NOMO-1 (cell line): ENCODE measurements around the gene CST8.
A peak's percentile ranks its signal among the peaks of the same experiment; 100 is the strongest.
"Not testable (repeated sequence)": the region's sequence is repeated elsewhere in the genome, so short reads cannot be mapped to it uniquely, and the experiment has no call there.

Experiments used
- DNase-seq, 2 experiments: peaks; one replicate each; lab custom pipeline; 2025; ENCODE audit not compliant: unreplicated experiment in 2 of 2; lab: John Stamatoyannopoulos, UW

CST8 gene, protein sequence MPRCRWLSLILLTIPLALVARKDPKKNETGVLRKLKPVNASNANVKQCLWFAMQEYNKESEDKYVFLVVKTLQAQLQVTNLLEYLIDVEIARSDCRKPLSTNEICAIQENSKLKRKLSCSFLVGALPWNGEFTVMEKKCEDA

DNA sequence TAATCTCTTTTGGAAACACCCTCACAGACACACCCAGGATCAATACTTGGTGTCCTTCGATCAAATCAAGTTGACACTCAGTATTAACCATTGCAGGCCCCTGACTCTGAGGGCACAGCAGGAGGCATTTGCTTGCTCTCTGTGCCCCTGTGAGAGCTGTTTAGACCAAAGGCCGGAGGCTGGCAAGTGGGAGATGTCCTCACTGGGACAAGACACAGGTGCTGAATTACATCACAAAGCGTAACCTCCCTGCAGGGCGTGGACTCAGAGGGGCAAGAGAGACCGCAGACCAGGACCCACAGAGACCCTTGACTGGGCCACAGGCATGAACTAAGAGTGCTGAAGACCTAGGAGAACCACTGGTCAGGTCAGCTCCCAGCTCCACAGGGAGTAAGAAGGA is at the start of gene CST8:
TSS of gene CST8 (plus strand) at position 301 of the 400 bp plus-strand sequence. CDS start 551 bp downstream, outside the sequence.
- DNase-seq: no peak

DNA sequence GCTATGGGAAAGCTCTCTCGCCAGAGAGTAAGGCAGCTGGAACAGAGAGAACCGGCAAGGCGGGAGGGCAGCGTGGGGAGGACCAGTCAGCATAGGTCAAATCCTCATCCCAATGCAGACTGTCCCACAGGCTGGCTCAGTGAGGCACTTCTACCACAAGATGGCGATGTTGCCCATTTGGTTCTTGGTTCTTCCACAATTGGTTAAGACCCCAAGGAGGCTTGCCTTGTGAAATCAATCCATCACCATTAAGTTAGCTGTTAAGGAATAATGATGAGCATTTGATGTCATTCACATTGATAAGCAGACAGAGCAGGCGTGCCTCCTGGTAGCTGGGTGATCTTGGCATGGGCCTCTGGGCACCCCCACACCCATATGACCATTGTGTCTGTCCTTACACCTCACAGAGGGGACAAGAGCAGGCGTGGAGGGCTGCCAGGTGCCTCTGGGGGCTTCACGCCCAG is 49.0 kb upstream of the CST8 start:
- peak; percentile 2 to 50 for DNase-seq

DNA sequence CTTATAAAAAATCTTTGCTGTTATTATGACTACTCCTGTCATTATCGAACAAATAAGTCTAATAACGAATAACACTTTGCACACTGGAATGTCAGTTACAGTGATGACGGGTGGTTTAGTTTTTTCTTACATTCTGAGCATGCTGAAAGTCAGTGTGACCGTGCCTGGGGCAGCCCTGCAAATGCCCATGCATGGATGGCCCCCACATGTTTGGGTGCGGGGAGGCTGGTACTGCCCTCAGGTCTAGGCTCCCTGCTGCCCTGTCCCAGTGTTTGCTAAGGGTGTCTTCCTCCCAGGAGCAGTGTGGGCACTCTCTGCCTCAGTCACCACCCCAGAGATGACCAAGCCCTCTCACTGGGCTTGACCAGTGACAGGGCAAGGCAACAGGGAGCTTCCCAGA is 48.5 kb upstream of the CST8 start:
- DNase-seq: no peak

GRCh38 chr20:23444859-23445258 is 46.1 kb upstream of the CST8 start:
- DNase-seq: no peak

GRCh38 chr20:23445596-23446217 is 45.2 kb upstream of the CST8 start:
- DNase-seq: no peak

DNA sequence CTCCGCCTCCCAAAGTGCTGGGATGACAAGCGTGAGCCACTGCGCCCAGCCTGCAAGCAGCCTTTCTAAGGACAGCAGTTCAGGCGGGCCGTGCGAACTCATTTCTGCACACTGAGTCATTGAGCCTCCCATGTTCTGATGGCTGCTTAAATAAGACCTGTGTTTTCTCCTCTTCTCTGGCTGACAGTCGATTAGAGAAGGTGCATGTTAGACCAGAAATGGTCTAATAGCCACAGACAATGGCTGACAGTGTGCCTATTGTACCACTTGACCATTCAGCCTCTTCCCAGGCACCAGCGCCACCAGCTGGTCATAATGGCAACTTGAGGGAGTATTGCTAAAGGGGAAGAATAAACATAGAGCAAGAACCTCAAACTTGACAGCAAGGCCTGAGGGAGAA is 44.4 kb upstream of the CST8 start:
- DNase-seq: peak; percentile 8 to 22

DNA sequence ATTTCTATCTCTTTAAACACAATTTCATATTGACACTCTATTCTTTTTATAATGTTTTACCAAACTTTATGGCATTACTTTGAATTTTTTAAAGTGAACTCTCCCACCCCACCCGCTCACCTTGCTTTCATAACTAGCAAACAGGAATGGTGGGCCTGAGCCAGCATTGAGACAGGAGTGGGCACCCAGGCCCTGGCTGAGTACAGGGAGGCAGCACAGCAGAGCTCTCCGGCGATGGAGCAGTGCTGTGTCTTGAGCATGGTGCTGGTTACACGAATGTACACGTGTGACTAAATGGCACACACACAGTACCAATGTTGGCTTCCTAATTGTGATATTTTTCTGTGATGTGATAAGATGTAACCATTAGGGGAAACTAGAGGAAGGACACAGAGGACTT is 42.8 kb upstream of the CST8 start:
- DNase-seq: no peak

DNA sequence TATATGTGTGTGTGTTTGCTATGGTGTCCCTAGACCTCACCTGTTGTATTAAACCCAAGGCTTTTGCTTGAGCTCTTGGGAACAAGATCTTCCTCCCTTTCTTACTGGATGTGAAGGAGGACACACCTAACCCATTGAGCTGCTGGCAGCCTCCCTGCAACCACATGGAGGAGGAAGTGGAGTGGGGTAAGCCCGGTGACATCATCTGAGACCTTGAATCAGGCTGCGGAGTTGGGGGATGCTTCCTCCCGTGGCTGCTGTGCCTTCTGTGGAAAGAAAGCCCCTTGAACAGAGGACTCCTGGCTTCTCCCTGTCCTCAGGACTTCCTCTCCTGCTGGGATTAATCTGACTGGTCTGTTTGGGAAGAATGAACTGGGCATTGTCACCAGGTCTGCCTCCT is 41.5 kb upstream of the CST8 start:
- DNase-seq: peak in 1 of 2 experiments; percentile 25

GRCh38 chr20:23450877-23451276 is 40.0 kb upstream of the CST8 start:
- no peak for DNase-seq

GRCh38 chr20:23451956-23452487 is 38.9 kb upstream of the CST8 start:
- no peak for DNase-seq

GRCh38 chr20:23452776-23453175 is 38.1 kb upstream of the CST8 start, which contains the start of gene CST11:
TSS of gene CST11 (minus strand) at chr20:23452876. CDS start at chr20:23452811, 65 bp downstream.
- no peak for DNase-seq

- DNase-seq: no peak
Measured at GRCh38 chr20:23453549-23454543, 37.1 kb upstream of the CST8 start.

GRCh38 chr20:23454816-23455215 is 36.1 kb upstream of the CST8 start:
- DNase-seq: no peak

DNA sequence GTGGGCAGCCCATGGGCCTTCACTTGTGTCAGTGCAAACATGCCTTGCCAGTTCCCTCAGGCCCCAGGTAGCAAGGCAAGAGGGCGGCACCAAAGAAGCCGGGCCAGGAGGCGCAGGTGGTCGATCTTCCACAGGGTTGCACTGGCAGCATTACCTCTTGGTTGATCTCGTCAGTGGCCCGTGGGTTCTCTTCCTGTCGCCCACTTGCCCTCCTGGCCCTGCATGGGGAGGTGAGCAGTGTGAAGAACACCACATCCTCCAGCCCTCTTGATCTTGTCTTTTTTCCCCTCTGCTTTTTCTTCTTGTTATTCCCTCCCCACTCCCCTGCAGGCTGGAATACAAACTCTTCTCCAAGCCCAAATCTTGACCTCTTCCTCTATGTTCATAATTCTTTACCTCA is 35.3 kb upstream of the CST8 start:
- no peak for DNase-seq

- DNase-seq: no peak
Measured at GRCh38 chr20:23456409-23456808, 34.5 kb upstream of the CST8 start.

DNA sequence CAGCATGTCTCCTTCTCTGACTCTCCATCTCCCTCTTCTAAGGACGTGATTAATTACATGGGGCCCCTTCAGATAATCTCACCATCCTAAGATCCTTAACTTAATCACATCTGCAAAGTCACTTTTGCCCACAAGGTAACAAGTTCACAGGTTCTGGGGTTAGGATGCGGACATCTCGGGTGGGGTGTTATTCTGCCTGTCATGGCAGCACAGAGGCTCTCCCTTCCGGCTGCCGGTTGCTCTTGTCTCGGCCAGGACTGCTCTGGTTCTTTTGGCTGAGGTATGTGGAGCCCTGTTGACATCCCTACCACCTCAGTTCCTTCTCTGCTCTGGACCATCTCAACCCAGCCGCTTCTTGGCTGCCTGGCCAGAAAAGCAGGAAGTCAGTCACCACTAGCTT is 34.0 kb upstream of the CST8 start:
- no peak for DNase-seq

- no peak for DNase-seq
Measured at GRCh38 chr20:23459461-23460150, 31.3 kb upstream of the CST8 start.

DNA sequence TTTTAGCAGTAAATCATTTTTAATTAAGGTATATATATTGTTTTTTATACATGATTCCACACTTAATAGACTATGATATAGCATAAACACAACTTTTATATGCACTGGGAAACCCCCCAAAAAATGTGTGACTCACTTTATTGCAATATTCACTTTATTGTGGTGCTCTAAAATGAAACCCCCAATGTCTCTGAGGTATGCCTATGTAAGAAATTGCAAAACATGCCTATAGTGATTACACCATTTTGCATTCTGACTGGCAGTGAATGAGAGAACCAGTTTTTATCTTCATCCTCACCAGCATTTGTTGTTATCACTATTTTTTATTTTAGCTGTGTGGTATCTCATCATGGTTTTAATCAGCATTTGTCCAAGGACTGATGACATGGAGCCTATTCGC is 29.7 kb upstream of the CST8 start:
- no peak for DNase-seq

DNA sequence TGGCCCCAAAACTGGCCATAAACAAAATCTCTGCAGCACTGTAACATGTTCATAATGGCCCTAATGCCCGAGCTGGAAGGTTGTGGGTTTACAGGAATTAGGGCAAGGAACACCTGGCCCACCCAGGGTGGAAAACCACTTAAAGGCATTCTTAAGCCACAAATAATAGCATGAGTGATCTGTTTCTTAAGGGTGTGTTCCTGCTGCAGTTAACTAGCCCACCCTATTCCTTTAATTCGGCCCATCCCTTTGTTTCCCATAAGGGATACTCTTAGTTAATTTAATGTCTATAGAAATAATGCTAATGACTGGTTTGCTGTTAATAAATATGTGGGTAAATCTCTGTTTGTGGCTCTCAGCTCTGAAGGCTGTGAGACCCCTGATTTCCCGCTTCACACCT is 24.0 kb upstream of the CST8 start:
- DNase-seq: not testable (repeated sequence)

GRCh38 chr20:23472306-23472705 is 18.6 kb upstream of the CST8 start:
- not testable (repeated sequence) for DNase-seq

GRCh38 chr20:23473293-23473692 is 17.6 kb upstream of the CST8 start:
- DNase-seq: not testable (repeated sequence)
